Activated T-cell treated with anti-CD3 and anti-CD28 coated beads, Interleukin-2, amount 50 U/mL, for 48 hours (primary cell): ENCODE results near the gene SPAAR.
"Not testable (repeated sequence)": the region's sequence is repeated elsewhere in the genome, so short reads cannot be mapped to it uniquely, and the experiment has no call there.

Source experiments
- DNase-seq, 2 experiments: peaks; one replicate each; pipeline ENCODE4 v3.0.0-alpha.2; 2020

The SPAAR gene

DNA sequence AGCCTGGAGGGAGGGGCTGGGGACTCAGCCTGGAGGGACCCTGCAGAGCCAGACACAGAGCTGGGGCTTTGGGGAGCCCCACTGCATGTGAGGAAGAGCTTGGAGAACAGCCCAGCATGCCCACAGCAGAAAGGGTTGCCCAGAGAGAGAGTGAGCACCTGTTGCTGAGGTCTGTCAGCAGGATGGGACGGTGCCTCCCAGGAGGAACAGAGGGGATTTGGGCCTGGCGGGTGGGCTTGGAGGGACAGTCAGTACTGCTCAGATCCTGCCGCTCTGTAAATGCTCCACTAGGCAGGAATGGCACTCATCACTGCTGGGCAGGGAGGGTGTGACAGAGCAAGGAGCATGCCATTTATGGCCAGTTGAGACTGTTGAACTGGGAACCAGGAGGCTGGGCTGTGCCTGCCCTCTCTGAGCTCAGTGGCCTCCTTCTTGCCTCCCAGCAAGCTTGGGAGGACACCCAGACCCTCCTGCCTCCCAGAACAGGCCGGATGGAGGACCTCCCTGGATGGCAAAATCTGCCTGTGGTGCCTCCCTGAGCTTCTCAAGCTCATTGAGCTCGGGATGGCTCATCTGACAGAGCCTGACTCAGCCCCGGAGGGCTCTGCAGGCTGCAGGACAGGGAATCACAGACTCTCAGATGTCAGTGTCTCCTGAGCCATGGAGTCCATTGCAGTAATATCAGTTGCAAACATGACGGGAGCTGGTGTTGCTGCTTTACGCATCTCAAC is 4.1 kb upstream of the SPAAR start:
- no peak for DNase-seq

GRCh38 chr9:35905912-35906679 is 3.2 kb upstream of the SPAAR start, which contains the start of gene HRCT1:
HRCT1 (plus strand) TSS chr9:35906202; CDS start chr9:35906288, 86 bp downstream.
- no peak for DNase-seq

DNA sequence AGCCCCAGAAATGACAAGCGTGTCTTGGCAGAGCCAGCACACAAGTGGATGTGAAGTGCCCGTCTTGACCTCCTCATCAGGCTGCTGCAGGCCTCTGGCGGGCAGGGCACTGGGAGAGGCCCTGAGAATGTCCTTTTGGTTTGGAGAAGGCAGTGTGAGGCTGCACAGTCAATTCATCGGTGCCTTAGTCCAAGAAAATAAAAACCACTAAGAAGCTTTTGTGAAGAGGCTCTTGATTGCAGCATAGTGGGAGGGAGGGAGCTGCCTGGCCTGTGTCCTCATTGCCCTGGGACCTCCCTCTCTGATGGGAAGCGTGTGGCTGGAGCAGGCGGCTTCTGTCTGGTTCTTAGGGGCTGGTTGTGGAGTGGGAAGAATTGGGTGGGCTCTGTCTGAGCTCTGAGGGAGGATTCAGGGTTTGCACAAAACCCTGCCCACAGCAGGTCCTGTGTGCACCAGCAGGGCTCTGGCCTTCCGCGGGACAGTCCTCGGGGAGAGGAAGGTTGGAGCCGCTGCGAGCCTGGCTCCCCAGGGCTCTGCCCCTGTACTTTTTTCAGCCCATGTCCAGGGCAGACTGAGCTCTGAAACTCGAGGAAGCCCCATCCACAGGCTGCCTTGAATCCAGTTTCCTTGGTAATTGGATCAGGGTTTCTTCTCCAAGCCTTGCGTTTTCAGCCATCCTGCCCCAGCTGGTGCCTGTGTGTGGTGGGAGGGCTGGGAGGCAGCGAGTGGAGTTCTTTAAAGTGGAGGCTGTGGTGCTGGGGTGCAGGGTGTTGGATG is 2.2 kb upstream of the SPAAR start:
- DNase-seq: no peak

DNA sequence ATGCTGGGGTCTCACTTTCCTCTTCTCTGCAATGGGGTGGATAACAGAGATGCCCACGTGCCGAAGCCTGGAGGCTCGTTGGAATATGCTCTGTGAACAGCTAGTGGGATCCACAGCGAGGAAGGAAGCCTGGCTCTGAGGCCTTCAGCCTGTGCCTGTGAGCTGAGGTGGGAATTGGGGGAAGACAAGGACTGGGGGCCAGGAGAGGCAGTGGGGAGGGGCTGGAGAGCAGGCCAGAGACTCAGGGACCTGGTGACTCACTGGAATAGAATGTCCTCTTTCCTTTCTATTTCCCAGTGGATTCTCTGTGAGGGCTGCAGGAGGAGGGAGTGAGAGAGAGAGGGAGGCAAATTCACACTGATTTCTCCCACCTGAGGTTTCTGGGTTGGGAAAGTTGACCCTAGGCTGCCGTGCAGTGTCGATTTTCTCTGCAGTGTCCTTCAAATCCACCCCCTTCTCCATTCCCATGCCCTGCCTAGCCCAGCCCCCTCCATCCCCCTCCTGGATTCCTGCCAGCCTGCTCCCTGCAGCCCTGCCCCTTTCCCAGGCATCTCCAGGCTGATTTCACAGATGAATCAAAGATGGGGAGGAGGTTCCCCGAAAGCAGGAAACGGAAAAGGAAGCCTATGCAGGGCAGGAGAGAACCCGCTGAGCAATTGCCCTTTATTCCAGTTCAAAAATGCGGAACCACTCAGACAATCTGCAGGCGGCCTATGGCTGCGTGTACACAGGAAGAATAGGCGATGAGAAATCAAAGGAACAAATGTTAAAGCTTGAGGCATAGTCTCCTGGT is 1.4 kb upstream of the SPAAR start:
- DNase-seq: no peak

GRCh38 chr9:35908504-35909125 is 675 bp upstream of the SPAAR start:
- no peak for DNase-seq

DNA sequence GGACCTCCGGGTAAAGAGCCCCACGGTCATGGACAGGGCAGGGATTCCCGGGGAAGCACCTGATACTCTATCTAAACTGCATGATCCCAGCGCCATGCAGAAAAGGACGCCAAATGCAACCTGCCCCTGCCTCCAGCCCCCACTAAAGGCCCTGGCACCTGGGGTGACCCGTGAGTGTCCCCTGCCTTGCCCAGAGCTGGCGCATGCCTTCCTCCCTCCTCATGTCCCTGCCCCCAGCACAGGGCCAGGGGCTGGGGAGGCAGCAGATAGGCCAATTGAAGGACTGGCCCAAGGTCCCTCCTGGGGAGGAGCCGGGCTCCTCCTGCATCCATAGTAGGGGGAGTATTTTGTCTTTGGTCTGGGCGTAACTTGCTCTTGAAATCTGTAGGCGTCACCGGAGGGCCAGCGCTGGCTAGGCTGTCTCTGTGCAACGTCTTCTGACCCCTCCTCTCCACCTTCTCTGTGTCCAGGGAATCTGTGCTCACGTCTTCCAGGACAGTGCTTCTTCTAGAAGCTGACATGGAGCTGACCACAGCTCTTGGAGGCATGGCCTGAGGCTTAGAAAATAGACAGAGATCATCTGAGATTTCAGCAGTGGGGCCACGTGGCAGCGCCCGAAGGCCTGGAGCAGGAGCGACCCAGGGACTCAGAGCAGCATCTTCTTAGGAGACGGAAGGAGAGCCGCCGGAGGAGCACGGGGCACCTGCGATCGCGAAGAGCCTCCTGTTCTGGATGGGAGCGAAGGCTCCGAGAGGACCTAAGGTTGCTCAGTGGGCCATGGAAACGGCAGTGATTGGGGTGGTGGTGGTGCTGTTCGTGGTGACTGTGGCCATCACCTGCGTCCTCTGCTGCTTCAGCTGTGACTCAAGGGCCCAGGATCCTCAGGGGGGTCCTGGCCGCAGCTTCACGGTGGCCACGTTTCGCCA is 660 bp downstream of the SPAAR start:
- DNase-seq: no peak

DNA sequence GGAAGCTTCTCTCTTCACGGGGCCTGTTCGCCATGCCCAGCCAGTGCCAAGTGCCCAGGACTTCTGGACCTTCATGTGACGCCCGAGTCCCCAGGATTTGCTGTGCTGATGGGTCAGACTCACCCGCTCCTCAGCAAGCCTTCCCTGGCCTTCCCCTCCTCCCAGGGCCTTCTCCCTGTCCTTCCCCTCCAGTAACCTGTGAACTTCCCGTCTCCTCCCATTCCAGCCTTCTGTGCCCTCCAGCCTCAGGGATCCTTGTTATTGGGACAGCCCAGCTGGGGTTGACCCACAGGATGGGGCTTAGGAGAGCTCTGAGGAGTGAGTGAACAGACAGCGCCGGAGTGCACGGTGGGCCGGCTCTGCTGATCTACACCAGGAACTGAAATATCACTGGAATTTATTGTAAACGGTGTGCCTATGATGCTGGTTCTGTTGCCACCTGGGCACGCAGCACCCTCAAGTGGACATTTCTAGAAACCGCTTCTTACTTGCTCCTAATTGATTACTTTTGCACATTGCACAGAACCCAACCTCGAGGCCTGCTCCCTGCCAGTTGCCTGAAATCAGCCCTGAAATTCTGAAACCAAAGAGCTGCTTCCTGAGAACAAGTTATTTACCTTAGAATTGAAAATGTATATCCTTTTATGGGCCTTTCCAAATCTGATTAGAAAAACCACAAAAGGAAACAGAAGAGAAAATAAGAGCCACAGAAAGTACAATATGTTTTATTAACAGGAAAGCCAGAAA is 1.5 kb downstream of the SPAAR start:
- peak; percentile 55 to 58 for DNase-seq

DNA sequence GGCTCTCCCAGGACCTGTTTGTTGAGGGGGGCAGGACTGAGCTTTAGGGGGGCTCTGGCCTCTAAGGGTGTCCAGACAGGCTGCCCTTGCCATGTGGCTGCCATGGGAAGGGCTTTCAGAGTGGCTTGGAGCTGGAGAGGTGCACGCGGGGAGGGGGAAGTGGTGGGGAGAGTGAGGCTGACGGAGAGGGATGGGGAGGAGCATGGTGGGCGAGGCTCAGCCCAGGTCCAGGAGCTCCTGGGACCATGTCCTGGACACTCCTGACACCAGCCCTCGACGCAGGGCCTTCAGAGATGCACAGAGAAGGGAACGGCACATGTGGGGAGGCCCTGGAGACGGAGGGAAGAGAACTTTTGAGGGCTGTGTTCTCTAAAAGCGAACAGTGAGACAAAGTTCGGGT is 2.4 kb downstream of the SPAAR start:
- no peak for DNase-seq

DNA sequence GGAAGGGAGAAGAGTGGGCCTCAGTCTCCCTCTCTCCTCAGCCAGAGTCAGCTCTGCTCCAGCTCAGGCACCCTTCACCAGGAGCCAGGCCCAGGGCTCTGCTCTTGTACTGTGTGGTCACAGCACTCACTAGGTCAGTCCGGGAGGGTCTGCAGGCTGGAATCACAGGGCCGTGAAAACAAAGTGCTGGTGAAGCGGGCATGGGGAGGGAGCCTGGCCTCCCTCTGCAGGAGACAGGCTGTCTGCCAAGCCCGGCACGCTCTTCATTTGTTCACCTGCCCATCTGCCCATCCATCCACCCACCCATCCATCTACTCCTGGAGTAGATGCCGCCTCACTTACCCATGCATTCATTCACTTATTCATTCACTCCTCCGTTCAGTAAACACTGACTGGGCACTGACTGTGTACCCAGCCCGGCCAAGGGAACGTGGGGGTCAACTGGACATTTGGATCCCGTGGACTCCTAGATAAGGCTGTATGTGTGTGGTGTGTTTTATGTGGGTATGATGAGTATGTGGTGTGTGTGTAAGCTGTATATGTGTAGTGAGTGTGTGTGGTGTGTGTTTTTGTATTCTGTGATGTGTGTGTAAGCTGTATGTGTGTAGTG is 3.6 kb downstream of the SPAAR start:
- DNase-seq: no peak

GRCh38 chr9:35913429-35913828 is 4.1 kb downstream of the SPAAR start:
- not testable (repeated sequence) for DNase-seq

DNA sequence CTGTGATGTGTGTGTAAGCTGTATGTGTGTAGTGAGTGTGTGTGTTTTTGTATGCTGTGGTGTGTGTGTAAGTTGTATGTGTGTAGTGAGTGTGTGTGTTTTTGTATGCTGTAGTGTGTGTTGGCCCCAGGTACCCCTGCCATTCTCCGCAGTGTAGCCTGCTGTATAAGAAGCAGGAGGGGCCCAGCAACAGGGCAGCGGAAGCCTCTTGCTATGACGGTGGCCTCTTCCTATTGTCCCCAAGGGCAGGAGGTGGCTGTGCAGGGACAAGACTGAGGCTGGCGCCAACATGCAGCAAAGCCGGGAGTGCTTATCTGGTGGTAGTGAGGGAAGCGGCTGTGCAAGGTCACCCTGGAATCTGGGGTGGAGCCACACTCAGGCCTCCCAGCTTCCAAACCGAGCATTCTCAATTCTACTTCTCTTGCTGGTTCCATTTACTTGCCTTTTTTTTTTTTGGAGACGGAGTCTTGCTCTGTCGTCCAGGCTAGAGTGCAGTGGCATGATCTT is 5.1 kb downstream of the SPAAR start:
- no peak for DNase-seq

GRCh38 chr9:35915681-35916294 is 6.5 kb downstream of the SPAAR start:
- no peak for DNase-seq

GRCh38 chr9:35917261-35917660 is 8.0 kb downstream of the SPAAR start:
- DNase-seq: no peak

GRCh38 chr9:35918780-35919179 is 9.5 kb downstream of the SPAAR start:
- DNase-seq: no peak

GRCh38 chr9:35919212-35920008 is 10.1 kb downstream of the SPAAR start:
- no peak for DNase-seq

DNA sequence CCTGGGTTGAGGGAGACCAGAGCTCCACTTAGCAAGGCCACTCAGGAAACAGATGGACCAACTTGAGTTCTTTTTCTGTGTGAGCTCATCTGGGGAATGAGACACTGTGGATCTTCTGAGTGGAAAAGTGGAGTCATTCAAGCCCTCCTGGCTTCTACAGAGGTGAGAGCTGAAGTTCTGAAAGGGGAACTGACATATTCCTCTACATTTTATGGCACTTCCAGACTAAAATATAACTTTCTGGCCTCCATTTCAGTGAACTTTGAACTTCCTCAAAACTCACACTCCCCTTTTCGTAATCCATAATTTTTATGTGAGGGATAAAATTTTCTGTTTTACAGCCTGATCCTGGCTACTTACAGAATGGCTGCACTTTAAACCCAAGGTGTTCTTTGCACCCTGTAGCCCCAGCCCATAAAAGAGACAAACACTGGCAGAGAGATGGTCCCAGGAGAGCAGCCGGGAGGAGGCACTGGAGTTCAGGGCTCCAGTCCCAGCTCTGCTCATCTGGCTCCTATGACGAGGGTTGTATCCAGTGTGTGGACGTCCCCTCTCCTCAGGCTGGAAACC is 10.8 kb downstream of the SPAAR start:
- no peak for DNase-seq

- DNase-seq: no peak
Measured at GRCh38 chr9:35923598-35923926, 14.3 kb downstream of the SPAAR start.
